DND-41 (cell line): ENCODE data around the gene BRCA1.
"Not testable (repeated sequence)": the region's sequence is repeated elsewhere in the genome, so short reads cannot be mapped to it uniquely, and the experiment has no call there.

Experiments used
- CTCF ChIP-seq: IDR thresholded peaks from 2 replicates; pipeline ENCODE4 v1.5.1; 2012; ENCODE audit warnings: borderline replicate concordance, low read length, moderate library complexity, mild to moderate bottlenecking; ENCODE audit not compliant: poor library complexity, severe bottlenecking; ENCODE audit errors: extremely low read depth
- EZH2 ChIP-seq: IDR thresholded peaks from 3 replicates; pipeline ENCODE4 v1.6.1; 2012; ENCODE audit warnings: borderline replicate concordance, low read depth, mild to moderate bottlenecking, moderate library complexity, low read length, inconsistent platforms; ENCODE audit not compliant: severe bottlenecking

GRCh38 chr17:43159232-43159631 lies 34.1 kb upstream of the BRCA1 start:
- not testable (repeated sequence) for TF ChIP-seq EZH2, CTCF
